C4-2B (cell line): ENCODE results near the gene NOCT.

Source experiments
- CTCF ChIP-seq: fragments of 450-650 bp; conservative IDR thresholded peaks from 2 replicates; pipeline ENCODE4 v1.5.1; 2017; ENCODE audit warnings: mild to moderate bottlenecking
- ZFX ChIP-seq: fragments of 450-650 bp; IDR thresholded peaks from 2 replicates; pipeline ENCODE4 v1.6.1; 2017

- TF ChIP-seq CTCF (no peak), ZFX (no peak)
Measured at GRCh38 chr4:139092271-139092670, 76.7 kb downstream of the NOCT start.
